HepG2 (cell line): Measurements from ENCODE around the gene PLD3. TPM values are rescaled to one million over a fixed set of nuclear protein-coding genes. Genes with fewer than 3 reads are reported as not detected.

Experiments
- ATRX ChIP-seq: sonication (generic); formaldehyde crosslinking; IDR thresholded peaks from 2 replicates; pipeline ENCODE4 v1.4.0; 2020; ENCODE audit warnings: missing genetic modification reagents, borderline replicate concordance
- BCL6 ChIP-seq: IDR thresholded peaks from 2 replicates; pipeline ENCODE4 v1.6.1; 2016; ENCODE audit warnings: missing genetic modification reagents, missing compliant biosample characterization
- CCAR2 ChIP-seq: fragments of 200-400 bp; formaldehyde crosslinking; optimal IDR thresholded peaks from 2 replicates; pipeline ENCODE3; 2018; ENCODE audit warnings: low read depth, mild to moderate bottlenecking, low read length, moderate library complexity
- FOSL1 ChIP-seq: sonication (generic); formaldehyde crosslinking; IDR thresholded peaks from 2 replicates; pipeline ENCODE4 v1.9.0; 2021; ENCODE audit warnings: missing genetic modification reagents, borderline replicate concordance
- FOXK2 ChIP-seq: fragments of 450-650 bp; IDR thresholded peaks from 2 replicates; pipeline ENCODE4 v1.6.1; 2016
- FOXP1 ChIP-seq, 2 experiments: fragments of 450-650 bp in 1 of 2; IDR thresholded peaks; 2 replicates each; pipeline ENCODE4 v1.6.1; 2017 to 2018; ENCODE audit warnings: antibody characterized with exemption in 1 of 2
- GATAD2A ChIP-seq: IDR thresholded peaks from 2 replicates; pipeline ENCODE4 v1.6.1; 2016
- HNF1B ChIP-seq: sonication (generic); formaldehyde crosslinking; IDR thresholded peaks from 2 replicates; pipeline ENCODE4 v1.5.1; 2020; ENCODE audit warnings: mild to moderate bottlenecking, moderate library complexity, missing genetic modification reagents
- NBN ChIP-seq: fragments of 450-650 bp; conservative IDR thresholded peaks from 2 replicates; pipeline ENCODE4 v1.6.1; 2017
- SPEN ChIP-seq: sonication (generic); formaldehyde crosslinking; IDR thresholded peaks from 2 replicates; pipeline ENCODE4 v1.5.1; 2020; ENCODE audit warnings: low read depth, mild to moderate bottlenecking, missing genetic modification reagents
- TEAD3 ChIP-seq: optimal IDR thresholded peaks from 2 replicates; pipeline ENCODE3; 2016; ENCODE audit warnings: borderline replicate concordance
- ZBTB26 ChIP-seq: IDR thresholded peaks from 2 replicates; pipeline ENCODE4 v1.6.1; 2016; ENCODE audit warnings: missing compliant biosample characterization, missing genetic modification reagents, borderline replicate concordance
- ZGPAT ChIP-seq: IDR thresholded peaks from 2 replicates; pipeline ENCODE4 v1.6.1; 2016; ENCODE audit warnings: mild to moderate bottlenecking
- ZNF331 ChIP-seq: sonication (generic); formaldehyde crosslinking; IDR thresholded peaks from 2 replicates; pipeline ENCODE4 v1.4.0; 2020; ENCODE audit warnings: missing genetic modification reagents
- ZNF484 ChIP-seq: sonication (generic); formaldehyde crosslinking; IDR thresholded peaks from 2 replicates; pipeline ENCODE4 v1.5.1; 2020; ENCODE audit warnings: mild to moderate bottlenecking, low read depth, missing genetic modification reagents, borderline replicate concordance
- ZNF616 ChIP-seq: sonication (generic); formaldehyde crosslinking; IDR thresholded peaks from 2 replicates; pipeline ENCODE4 v1.5.0; 2020; ENCODE audit warnings: low read depth, mild to moderate bottlenecking, missing genetic modification reagents
- ZNF687 ChIP-seq: sonication (generic); formaldehyde crosslinking; IDR thresholded peaks from 2 replicates; pipeline ENCODE4 v1.5.1; 2020; ENCODE audit warnings: mild to moderate bottlenecking, missing genetic modification reagents, moderate library complexity
- ZNF768 ChIP-seq: sonication (generic); formaldehyde crosslinking; IDR thresholded peaks from 2 replicates; pipeline ENCODE4 v1.4.0; 2020; ENCODE audit warnings: missing genetic modification reagents
- ZNF784 ChIP-seq: sonication (generic); formaldehyde crosslinking; IDR thresholded peaks from 2 replicates; pipeline ENCODE4 v1.5.1; 2020; ENCODE audit warnings: missing genetic modification reagents, mild to moderate bottlenecking, borderline replicate concordance
- ZSCAN9 ChIP-seq: IDR thresholded peaks from 2 replicates; pipeline ENCODE4 v1.6.1; 2016; ENCODE audit warnings: borderline replicate concordance
- ZZZ3 ChIP-seq: sonication (generic); formaldehyde crosslinking; IDR thresholded peaks from 2 replicates; pipeline ENCODE4 v1.4.0; 2020; ENCODE audit warnings: missing genetic modification reagents, mild to moderate bottlenecking, borderline replicate concordance
- polyA plus RNA-seq, 8 experiments: library from polyadenylated mRNA; depleted of rRNA in 3 of 8; stranded (reverse) in 7 of 8; unstranded in 1 of 8; fragments of >200 nt; fragmentation: Illumina TruSeq in 4 of 8; extraction: Trizol in 4 of 8; gene quantifications; 2 replicates each; pipeline versions ENCODE4 v1.2.1 to v1.2.3, GENCODE V29; 2011 to 2016; ENCODE audit warnings: low read depth in 4 of 8, missing spikeins in 1 of 8, mixed read lengths in 1 of 8; ENCODE audit not compliant: insufficient read depth in 1 of 8
- total RNA-seq, 5 experiments: library from RNA; depleted of rRNA; stranded (reverse); fragments of >200 nt; fragmentation: Illumina TruSeq; extraction: Trizol; gene quantifications; 2 replicates each; pipeline ENCODE4 v1.2.3, GENCODE V29; 2016; ENCODE audit warnings: low read depth in 1 of 5

The PLD3 gene
- total and polyA plus RNA-seq, 2 of the 13 experiments (the other 11 are each of a cell fraction or from before 2014, with no cell fraction given) = 45.7 to 164 TPM

GRCh38 chr19:40416918-40417642 lies 68.6 kb downstream of the PLD3 start (continued):
- no peak for TF ChIP-seq CCAR2
- TF ChIP-seq ZNF687 (CRISPR knock-in tag) = peak; percentile 58
- TF ChIP-seq ZNF331 = 0 out of 2 replicates have a peak, but pooled peaks have one; percentile 21
- TF ChIP-seq FOXK2 = no peak
- peak; percentile 35; the same call in 1 of the 2 replicates for TF ChIP-seq GATAD2A
- TF ChIP-seq HNF1B (CRISPR knock-in tag) = 0 out of 2 replicates have a peak, but pooled peaks have one; percentile 44
- no peak for TF ChIP-seq ZBTB26 (CRISPR knock-in tag)
- 0 out of 2 replicates have a peak, but pooled peaks have one; percentile 13 for TF ChIP-seq BCL6 (CRISPR knock-in tag)
- no peak for TF ChIP-seq FOXP1 (IDR thresholded peaks at IDR 0.05)
- TF ChIP-seq FOXP1 (CRISPR knock-in tag; IDR thresholded peaks at IDR 0.05) = peak; percentile 58; the same call in 1 of the 2 replicates
- no peak for TF ChIP-seq ZNF784 (CRISPR knock-in tag)
- 0 out of 2 replicates have a peak, but pooled peaks have one; percentile 29 for TF ChIP-seq ZSCAN9 (CRISPR knock-in tag)
- no peak for TF ChIP-seq SPEN
- TF ChIP-seq ATRX (CRISPR knock-in tag) = no peak
- TF ChIP-seq FOSL1 (CRISPR knock-in tag) = no peak
- TF ChIP-seq ZGPAT (CRISPR knock-in tag) = no peak
- no peak for TF ChIP-seq NBN
- TF ChIP-seq TEAD3 (CRISPR knock-in tag) = peak; percentile 31
- no peak for TF ChIP-seq ZNF768 (CRISPR knock-in tag)
- no peak for TF ChIP-seq ZNF616 (CRISPR knock-in tag)
- no peak for TF ChIP-seq ZZZ3 (CRISPR knock-in tag)
- no peak for TF ChIP-seq ZNF484
